K562 (cell line): Measurements from ENCODE around the gene ZKSCAN3. TPM values are rescaled to one million over a fixed set of nuclear protein-coding genes. Genes with fewer than 3 reads are reported as not detected.

Experiments used
- CGGBP1 ChIP-seq: fragments of 250-450 bp; sonication (Bioruptor Pico); IDR thresholded peaks from 2 replicates; pipeline ENCODE4 v1.9.0; 2021; ENCODE audit warnings: mild to moderate bottlenecking
- ESRRA ChIP-seq: fragments of 450-650 bp; IDR thresholded peaks from 2 replicates; pipeline ENCODE4 v1.6.1; 2014; ENCODE audit warnings: low read depth, mild to moderate bottlenecking, moderate library complexity, borderline replicate concordance
- GATAD2B ChIP-seq: fragments of 450-650 bp; IDR thresholded peaks from 2 replicates; pipeline ENCODE4 v1.6.1; 2017; ENCODE audit warnings: mild to moderate bottlenecking, borderline replicate concordance
- HDAC1 ChIP-seq, 2 experiments: fragments of 450-650 bp; IDR thresholded peaks; 2 replicates each; pipeline ENCODE4 v1.6.1; 2016 to 2017; ENCODE audit warnings: inconsistent platforms in 1 of 2, mild to moderate bottlenecking in 1 of 2, moderate library complexity in 1 of 2
- HNRNPH1 ChIP-seq: fragments of 200-400 bp; formaldehyde crosslinking; optimal IDR thresholded peaks from 2 replicates; pipeline ENCODE3; 2017; ENCODE audit warnings: low read depth, mild to moderate bottlenecking, low read length, moderate library complexity
- KDM2B ChIP-seq: fragments of 250-450 bp; sonication (Bioruptor Pico); IDR thresholded peaks from 2 replicates; pipeline ENCODE4 v1.8.0; 2021; ENCODE audit warnings: mild to moderate bottlenecking, moderate library complexity
- KLF6 ChIP-seq: fragments of 250-450 bp; sonication (Bioruptor Pico); IDR thresholded peaks from 2 replicates; pipeline ENCODE4 v1.4.0; 2020; ENCODE audit warnings: mild to moderate bottlenecking, moderate library complexity, borderline replicate concordance
- PURB ChIP-seq: sonication (generic); formaldehyde crosslinking; IDR thresholded peaks from 2 replicates; pipeline ENCODE4 v1.9.0; 2021; ENCODE audit warnings: low read depth, mild to moderate bottlenecking, missing genetic modification reagents
- RBFOX2 ChIP-seq: fragments of 200-400 bp; formaldehyde crosslinking; IDR thresholded peaks from 2 replicates; pipeline ENCODE4 v1.6.1; 2017; ENCODE audit warnings: low read depth, mild to moderate bottlenecking, low read length, moderate library complexity
- RNF219 ChIP-seq: fragments of 250-450 bp; sonication (Bioruptor Pico); IDR thresholded peaks from 2 replicates; pipeline ENCODE4 v1.5.0; 2022; ENCODE audit warnings: mild to moderate bottlenecking
- SETDB1 ChIP-seq: IDR thresholded peaks from one replicate; pipeline ENCODE4 v1.6.1; 2012; ENCODE audit warnings: low read length, control low read depth, inconsistent platforms
- SFPQ ChIP-seq: fragments of 200-400 bp; formaldehyde crosslinking; IDR thresholded peaks from 2 replicates; pipeline ENCODE4 v1.6.1; 2017; ENCODE audit warnings: mild to moderate bottlenecking, low read depth, low read length, moderate library complexity
- TCFL5 ChIP-seq: fragments of 250-450 bp; sonication (Bioruptor Pico); conservative IDR thresholded peaks from 2 replicates; pipeline ENCODE4 v1.6.1; 2021; ENCODE audit warnings: mild to moderate bottlenecking, moderate library complexity, matching md5 sums
- TOE1 ChIP-seq, 2 experiments: fragments of 450-650 bp in 1 of 2; sonication (generic) in 1 of 2; formaldehyde crosslinking in 1 of 2; IDR thresholded peaks; 2 replicates each; pipeline versions ENCODE4 v1.7.1 to v1.8.0; 2016 to 2022; ENCODE audit warnings: borderline replicate concordance in 2 of 2, mild to moderate bottlenecking in 2 of 2, antibody characterized with exemption in 1 of 2, inconsistent platforms in 1 of 2, low read depth in 1 of 2, missing genetic modification reagents in 1 of 2, moderate library complexity in 1 of 2
- VEZF1 ChIP-seq: fragments of 200-800 bp; sonication (Bioruptor generic); IDR thresholded peaks from 2 replicates; pipeline ENCODE4 v1.6.1; 2017; ENCODE audit warnings: missing genetic modification characterization, missing compliant biosample characterization
- ZFP30 ChIP-seq: fragments of 250-450 bp; sonication (Bioruptor Pico); IDR thresholded peaks from 2 replicates; pipeline ENCODE4 v1.8.0; 2022; ENCODE audit warnings: moderate library complexity, mild to moderate bottlenecking, inconsistent platforms, borderline replicate concordance
- ZNF398 ChIP-seq: fragments of 250-450 bp; sonication (Bioruptor Pico); IDR thresholded peaks from 2 replicates; pipeline ENCODE4 v1.8.0; 2021; ENCODE audit warnings: moderate library complexity, mild to moderate bottlenecking, inconsistent platforms
- ZNF57 ChIP-seq: fragments of 450-650 bp; formaldehyde crosslinking; IDR thresholded peaks from 2 replicates; pipeline ENCODE4 v1.4.0; 2020; ENCODE audit warnings: mild to moderate bottlenecking, moderate library complexity
- polyA plus RNA-seq, 8 experiments: library from polyadenylated mRNA; depleted of rRNA in 4 of 8; stranded (reverse) in 5 of 8; unstranded in 3 of 8; fragments of >200 nt; fragmentation: Nextera tagmentation in 2 of 8; fragmentation: Illumina TruSeq in 1 of 8; extraction: Ambion mirVana in 2 of 8; extraction: Trizol in 1 of 8; gene quantifications; 2 replicates each; pipeline versions ENCODE4 v1.2.1 to v1.2.3, GENCODE V29; 2011 to 2014; ENCODE audit warnings: inconsistent platforms in 1 of 8, missing spikeins in 1 of 8
- total RNA-seq, 7 experiments: library from RNA; depleted of rRNA in 6 of 7; stranded (reverse); fragments of >200 nt in 6 of 7; fragmentation: Illumina TruSeq in 2 of 7; extraction: Trizol in 2 of 7; gene quantifications; 2 replicates each; pipeline versions ENCODE4 v1.2.1 to v1.2.3, GENCODE V29; 2011 to 2021; ENCODE audit warnings: low replicate concordance in 1 of 7

ZKSCAN3 gene
- total and polyA plus RNA-seq, 9 of the 15 experiments (the other 6 are each of a cell fraction or from before 2014, with no cell fraction given) = 3.0 to 12.4 (median 10.2) TPM

GRCh38 chr6:28399350-28400121, 49.8 kb downstream of the ZKSCAN3 start, which contains the start of gene ZSCAN12 (continued):
- TF ChIP-seq SFPQ = no peak
- TF ChIP-seq HDAC1 (IDR thresholded peaks at IDR 0.05) = peak in 1 of 2 experiments; percentile 49; a peak in 1 of 4 replicates
- peak; percentile 85 for TF ChIP-seq VEZF1
- peak; percentile 71; the same call in 1 of the 2 replicates for TF ChIP-seq KDM2B (CRISPR knock-in tag)
- TF ChIP-seq TOE1 (IDR thresholded peaks at IDR 0.05; ENCODE audit: borderline replicate concordance) = peak; percentile 77; the same call in 1 of the 2 replicates
- TF ChIP-seq TOE1 (CRISPR knock-in tag; IDR thresholded peaks at IDR 0.05; ENCODE audit: borderline replicate concordance, low read depth) = peak; percentile 81; the same call in 1 of the 2 replicates
- peak; percentile 99 for TF ChIP-seq RBFOX2
- TF ChIP-seq ZNF57 (CRISPR knock-in tag) = 0 out of 2 replicates have a peak, but pooled peaks have one; percentile 66
- TF ChIP-seq GATAD2B = peak; percentile 80; the same call in 1 of the 2 replicates
- no peak for TF ChIP-seq RNF219
- peak; percentile 27 for TF ChIP-seq SETDB1
- TF ChIP-seq TCFL5 (CRISPR knock-in tag) = no peak
- TF ChIP-seq ZNF398 (CRISPR knock-in tag) = no peak
- TF ChIP-seq CGGBP1 (CRISPR knock-in tag) = no peak; the same call in 1 of the 2 replicates
- no peak for TF ChIP-seq PURB (CRISPR knock-in tag)
- TF ChIP-seq HNRNPH1 = no peak
- no peak for TF ChIP-seq ZFP30 (CRISPR knock-in tag)
- 0 out of 2 replicates have a peak, but pooled peaks have one; percentile 36 for TF ChIP-seq KLF6 (CRISPR knock-in tag)
- peak; percentile 85 for TF ChIP-seq ESRRA
